ENCODE data around the gene MOSPD2. TPM values are rescaled to one million over a fixed set of nuclear protein-coding genes. Genes with fewer than 3 reads are reported as not detected.

MOSPD2 gene
- total and polyA plus RNA-seq, 8 donors: 16.6 to 29.7 (median 22.6) TPM

GRCh38 chrX:14934423-14934822 lies 61.2 kb downstream of the MOSPD2 start:
- Histone ChIP-seq H3K36me3 (no peaks in the 10 kb centered on the region), H3K4me1 (no peaks in the 10 kb centered on the region), H3K4me3 (no peak overlapping the region), H3K27me3 (no peaks in the 10 kb centered on the region), H3K27ac (no peak overlapping the region), H3K9me3 (no peaks in the 10 kb centered on the region)
- DNase-seq: no peak
- TF ChIP-seq, protein P1, sequence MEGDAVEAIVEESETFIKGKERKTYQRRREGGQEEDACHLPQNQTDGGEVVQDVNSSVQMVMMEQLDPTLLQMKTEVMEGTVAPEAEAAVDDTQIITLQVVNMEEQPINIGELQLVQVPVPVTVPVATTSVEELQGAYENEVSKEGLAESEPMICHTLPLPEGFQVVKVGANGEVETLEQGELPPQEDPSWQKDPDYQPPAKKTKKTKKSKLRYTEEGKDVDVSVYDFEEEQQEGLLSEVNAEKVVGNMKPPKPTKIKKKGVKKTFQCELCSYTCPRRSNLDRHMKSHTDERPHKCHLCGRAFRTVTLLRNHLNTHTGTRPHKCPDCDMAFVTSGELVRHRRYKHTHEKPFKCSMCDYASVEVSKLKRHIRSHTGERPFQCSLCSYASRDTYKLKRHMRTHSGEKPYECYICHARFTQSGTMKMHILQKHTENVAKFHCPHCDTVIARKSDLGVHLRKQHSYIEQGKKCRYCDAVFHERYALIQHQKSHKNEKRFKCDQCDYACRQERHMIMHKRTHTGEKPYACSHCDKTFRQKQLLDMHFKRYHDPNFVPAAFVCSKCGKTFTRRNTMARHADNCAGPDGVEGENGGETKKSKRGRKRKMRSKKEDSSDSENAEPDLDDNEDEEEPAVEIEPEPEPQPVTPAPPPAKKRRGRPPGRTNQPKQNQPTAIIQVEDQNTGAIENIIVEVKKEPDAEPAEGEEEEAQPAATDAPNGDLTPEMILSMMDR (IDR thresholded peaks at IDR 0.05): no peak
- intact Hi-C loops (cut with DNase I): no loop called here
- no peak for ATAC-seq

DNA sequence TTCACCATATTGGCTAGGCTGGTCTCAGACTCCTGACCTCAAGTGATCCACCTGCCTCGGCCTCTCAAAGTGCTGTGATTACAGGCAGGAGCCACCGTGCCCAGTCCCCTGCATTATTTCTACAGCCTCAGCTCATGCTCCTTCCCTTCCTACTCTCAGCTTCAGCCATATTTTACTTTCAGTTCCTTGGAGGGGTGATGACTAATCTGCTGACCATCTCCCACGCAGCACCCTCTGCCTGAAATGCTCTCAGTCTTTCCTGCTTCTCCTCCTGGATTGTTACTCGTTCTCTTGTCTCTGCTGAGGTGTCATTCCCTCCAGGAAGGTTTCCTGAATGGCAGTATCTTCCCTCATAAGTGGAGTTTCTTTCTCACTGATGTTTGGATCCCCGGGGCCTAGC lies 63.3 kb downstream of the MOSPD2 start:
- TF ChIP-seq, protein P1 (IDR thresholded peaks at IDR 0.05): no peak

GRCh38 chrX:14939644-14940043 lies 66.4 kb downstream of the MOSPD2 start:
- no peak for ATAC-seq
- intact Hi-C loops (cut with DNase I): no loop called here
- Histone ChIP-seq H3K27me3 (no peaks in the 10 kb centered on the region), H3K4me1 (no peaks in the 10 kb centered on the region), H3K36me3 (no peaks in the 10 kb centered on the region), H3K4me3 (no peak overlapping the region), H3K9me3 (no peaks in the 10 kb centered on the region), H3K27ac (no peak overlapping the region)
- DNase-seq: no peak
- TF ChIP-seq, protein P1 (IDR thresholded peaks at IDR 0.05): no peak

More for the DNA sequence above, 63.3 kb downstream of the MOSPD2 start:
- Histone ChIP-seq H3K27me3 (no peaks in the 10 kb centered on the region), H3K36me3 (no peaks in the 10 kb centered on the region), H3K4me3 (no peak overlapping the region), H3K9me3 (no peaks in the 10 kb centered on the region), H3K27ac (no peak overlapping the region), H3K4me1 (no peaks in the 10 kb centered on the region)
- ATAC-seq (peak; percentile 57), DNase-seq (no peak)
- intact Hi-C loops (cut with DNase I): no loop called here

DNA sequence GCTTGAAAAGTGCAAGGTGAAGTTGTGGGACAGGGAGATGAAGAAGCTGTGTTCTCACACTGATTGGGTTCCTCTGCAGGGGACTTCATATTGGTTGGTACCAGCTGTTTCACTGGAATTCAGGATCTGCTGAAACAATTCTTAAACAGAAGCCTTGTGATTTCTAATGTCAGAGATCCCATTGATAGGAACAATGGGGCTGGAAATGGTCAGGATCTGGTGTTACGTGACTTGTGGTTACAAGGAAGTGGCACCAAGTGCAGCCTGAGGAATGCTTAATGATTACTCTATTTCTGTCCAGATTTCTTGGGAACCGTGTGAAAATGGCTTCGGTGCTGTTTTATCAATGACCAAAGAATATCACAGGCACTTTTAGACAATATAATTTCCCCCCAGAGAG lies 68.1 kb downstream of the MOSPD2 start:
- no peak for ATAC-seq
- Histone ChIP-seq H3K27ac (no peak overlapping the region), H3K4me1 (no peaks in the 10 kb centered on the region), H3K4me3 (no peak overlapping the region), H3K27me3 (no peaks in the 10 kb centered on the region), H3K9me3 (no peaks in the 10 kb centered on the region), H3K36me3 (no peaks in the 10 kb centered on the region)
- no peak for DNase-seq
- intact Hi-C loops (cut with DNase I): no loop called here
- TF ChIP-seq, protein P1 (IDR thresholded peaks at IDR 0.05): no peak

DNA sequence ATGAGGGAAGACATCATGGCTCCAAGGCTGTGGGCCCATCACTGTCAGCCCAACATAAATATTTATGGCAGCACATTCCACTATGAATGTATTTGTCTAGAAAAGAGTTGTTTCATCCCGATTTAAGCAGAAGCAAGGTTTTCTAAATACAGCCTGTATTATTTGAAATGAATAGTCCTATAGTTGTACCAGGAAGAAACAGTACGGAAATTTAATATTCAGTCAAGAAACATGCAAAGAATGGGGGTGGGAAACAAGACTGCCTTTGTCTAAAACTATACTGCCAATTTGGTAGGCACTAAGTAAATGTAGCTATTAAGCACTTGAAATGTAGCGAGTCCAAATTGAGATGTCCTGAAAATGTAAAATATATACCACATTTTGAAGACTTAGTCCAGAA lies 69.1 kb downstream of the MOSPD2 start:
- intact Hi-C loops (cut with DNase I): no loop called here
- H3K4me1 ChIP-seq: no peaks in the 10 kb centered on the region

More for the DNA sequence above, 69.1 kb downstream of the MOSPD2 start:
- peaks cover 0 to 3% of the 10 kb centered on the region in 2 donors for H3K27me3 ChIP-seq
- no peak overlapping the region for H3K4me3 ChIP-seq
- H3K36me3 ChIP-seq: no peaks in the 10 kb centered on the region
- H3K27ac ChIP-seq: no peak overlapping the region
- no peak for DNase-seq
- TF ChIP-seq, protein P1 (IDR thresholded peaks at IDR 0.05): no peak
- no peak for ATAC-seq
- H3K9me3 ChIP-seq: no peaks in the 10 kb centered on the region

All from left lung (tissue), 10 donors.